HepG2 (cell line): Measurements from ENCODE around the gene SMOC1. TPM values are rescaled to one million over a fixed set of nuclear protein-coding genes. Genes with fewer than 3 reads are reported as not detected.

Experiments used
- BRD4 ChIP-seq: sonication (generic); formaldehyde crosslinking; IDR thresholded peaks from 2 replicates; pipeline ENCODE4 v1.4.0; 2020; ENCODE audit warnings: missing genetic modification reagents
- CEBPG ChIP-seq: IDR thresholded peaks from 2 replicates; pipeline ENCODE4 v1.6.1; 2016
- HMGA1 ChIP-seq: sonication (generic); formaldehyde crosslinking; conservative IDR thresholded peaks from 2 replicates; pipeline ENCODE4 v1.4.0; 2020; ENCODE audit warnings: missing genetic modification reagents
- KLF16 ChIP-seq, 2 experiments: sonication (generic) in 1 of 2; formaldehyde crosslinking in 1 of 2; IDR thresholded peaks; 2 replicates each; pipeline versions ENCODE4 v1.6.1 to v1.8.0; 2016 to 2023; ENCODE audit warnings: missing genetic modification reagents in 2 of 2, missing compliant biosample characterization in 1 of 2
- MAF1 ChIP-seq: sonication (generic); formaldehyde crosslinking; IDR thresholded peaks from 2 replicates; pipeline ENCODE4 v1.5.0; 2020; ENCODE audit warnings: missing genetic modification reagents, borderline replicate concordance
- SIX1 ChIP-seq: sonication (generic); formaldehyde crosslinking; IDR thresholded peaks from 2 replicates; pipeline ENCODE4 v1.4.0; 2020; ENCODE audit warnings: missing genetic modification reagents, borderline replicate concordance
- SKI ChIP-seq: fragments of 450-650 bp; IDR thresholded peaks from one replicate; pipeline ENCODE4 v1.6.1; 2018; ENCODE audit warnings: mild to moderate bottlenecking; ENCODE audit not compliant: partially characterized antibody
- TOE1 ChIP-seq: sonication (generic); formaldehyde crosslinking; IDR thresholded peaks from 2 replicates; pipeline ENCODE4 v1.4.0; 2020; ENCODE audit warnings: mild to moderate bottlenecking, missing genetic modification reagents
- ZFX ChIP-seq: sonication (generic); formaldehyde crosslinking; IDR thresholded peaks from 2 replicates; pipeline ENCODE4 v1.4.0; 2020; ENCODE audit warnings: mild to moderate bottlenecking, low read depth, missing genetic modification reagents, moderate library complexity
- ZNF17 ChIP-seq: sonication (generic); formaldehyde crosslinking; IDR thresholded peaks from 2 replicates; pipeline ENCODE4 v1.5.0; 2020; ENCODE audit warnings: mild to moderate bottlenecking, missing genetic modification reagents
- ZNF550 ChIP-seq: sonication (generic); formaldehyde crosslinking; IDR thresholded peaks from 2 replicates; pipeline ENCODE4 v1.4.0; 2020; ENCODE audit warnings: mild to moderate bottlenecking, missing genetic modification reagents, borderline replicate concordance
- ZNF558 ChIP-seq: sonication (generic); formaldehyde crosslinking; IDR thresholded peaks from 2 replicates; pipeline ENCODE4 v1.9.0; 2022; ENCODE audit warnings: mild to moderate bottlenecking, missing genetic modification reagents, borderline replicate concordance
- ZNF761 ChIP-seq: sonication (generic); formaldehyde crosslinking; conservative IDR thresholded peaks from 2 replicates; pipeline ENCODE4 v1.4.0; 2020; ENCODE audit warnings: mild to moderate bottlenecking, missing genetic modification reagents
- ZNF768 ChIP-seq: sonication (generic); formaldehyde crosslinking; IDR thresholded peaks from 2 replicates; pipeline ENCODE4 v1.4.0; 2020; ENCODE audit warnings: missing genetic modification reagents
- polyA plus RNA-seq, 8 experiments: library from polyadenylated mRNA; depleted of rRNA in 3 of 8; stranded (reverse) in 7 of 8; unstranded in 1 of 8; fragments of >200 nt; fragmentation: Illumina TruSeq in 4 of 8; extraction: Trizol in 4 of 8; gene quantifications; 2 replicates each; pipeline versions ENCODE4 v1.2.1 to v1.2.3, GENCODE V29; 2011 to 2016; ENCODE audit warnings: low read depth in 4 of 8, missing spikeins in 1 of 8, mixed read lengths in 1 of 8; ENCODE audit not compliant: insufficient read depth in 1 of 8
- total RNA-seq, 5 experiments: library from RNA; depleted of rRNA; stranded (reverse); fragments of >200 nt; fragmentation: Illumina TruSeq; extraction: Trizol; gene quantifications; 2 replicates each; pipeline ENCODE4 v1.2.3, GENCODE V29; 2016; ENCODE audit warnings: low read depth in 1 of 5
- TF ChIP-seq, protein P1 (sequence below): sonication (generic); formaldehyde crosslinking; IDR thresholded peaks from 2 replicates; pipeline ENCODE4 v1.8.1; 2023; ENCODE audit warnings: mild to moderate bottlenecking, missing genetic modification reagents
- TF ChIP-seq, protein P2 (sequence below): sonication (generic); formaldehyde crosslinking; IDR thresholded peaks from 2 replicates; pipeline ENCODE4 v1.8.0; 2022; ENCODE audit warnings: mild to moderate bottlenecking, missing genetic modification reagents, borderline replicate concordance
- TF ChIP-seq, protein P3 (sequence below), 2 experiments: sonication (generic) in 1 of 2; formaldehyde crosslinking in 1 of 2; IDR thresholded peaks; 2 replicates each; pipeline versions ENCODE4 v1.4.0 to v1.6.1; 2018 to 2020; ENCODE audit warnings: missing genetic modification reagents in 2 of 2, borderline replicate concordance in 1 of 2, low read depth in 1 of 2, mild to moderate bottlenecking in 1 of 2, missing biosample characterization in 1 of 2
- TF ChIP-seq, protein P4 (sequence below): sonication (generic); formaldehyde crosslinking; IDR thresholded peaks from 2 replicates; pipeline ENCODE4 v1.4.0; 2020; ENCODE audit warnings: mild to moderate bottlenecking, low read depth, missing genetic modification reagents
- TF ChIP-seq, protein P5 (sequence below): sonication (generic); formaldehyde crosslinking; IDR thresholded peaks from 2 replicates; pipeline ENCODE4 v1.4.0; 2020; ENCODE audit warnings: missing genetic modification reagents

Gene SMOC1
- total and polyA plus RNA-seq, 2 of the 13 experiments (the other 11 are each of a cell fraction or from before 2014, with no cell fraction given): 17.8 to 35.6 TPM

DNA sequence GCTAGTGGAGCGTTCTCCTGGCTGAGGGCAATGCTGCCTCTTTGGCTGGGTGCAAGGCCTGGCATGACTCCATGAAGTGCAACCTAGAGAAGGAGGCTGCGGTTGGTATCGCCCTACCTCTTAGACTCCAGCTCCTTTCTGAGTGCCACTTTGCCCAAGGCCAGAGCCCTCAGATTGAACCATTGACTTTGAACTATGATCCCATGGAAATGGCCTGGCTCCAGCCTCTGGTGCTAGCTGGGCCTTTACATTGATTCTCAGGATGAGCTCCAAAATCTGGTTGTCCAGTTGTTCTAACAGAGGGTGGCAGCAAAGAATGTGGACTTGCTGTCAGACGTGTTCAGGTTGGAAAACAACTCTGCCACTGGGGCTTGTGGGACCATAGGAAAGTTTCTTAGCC lies 16.1 kb upstream of the SMOC1 start (continued):
- TF ChIP-seq TOE1 (CRISPR knock-in tag): no peak
- no peak for TF ChIP-seq MAF1 (CRISPR knock-in tag)
- no peak for TF ChIP-seq BRD4 (CRISPR knock-in tag)
- TF ChIP-seq, protein P1, sequence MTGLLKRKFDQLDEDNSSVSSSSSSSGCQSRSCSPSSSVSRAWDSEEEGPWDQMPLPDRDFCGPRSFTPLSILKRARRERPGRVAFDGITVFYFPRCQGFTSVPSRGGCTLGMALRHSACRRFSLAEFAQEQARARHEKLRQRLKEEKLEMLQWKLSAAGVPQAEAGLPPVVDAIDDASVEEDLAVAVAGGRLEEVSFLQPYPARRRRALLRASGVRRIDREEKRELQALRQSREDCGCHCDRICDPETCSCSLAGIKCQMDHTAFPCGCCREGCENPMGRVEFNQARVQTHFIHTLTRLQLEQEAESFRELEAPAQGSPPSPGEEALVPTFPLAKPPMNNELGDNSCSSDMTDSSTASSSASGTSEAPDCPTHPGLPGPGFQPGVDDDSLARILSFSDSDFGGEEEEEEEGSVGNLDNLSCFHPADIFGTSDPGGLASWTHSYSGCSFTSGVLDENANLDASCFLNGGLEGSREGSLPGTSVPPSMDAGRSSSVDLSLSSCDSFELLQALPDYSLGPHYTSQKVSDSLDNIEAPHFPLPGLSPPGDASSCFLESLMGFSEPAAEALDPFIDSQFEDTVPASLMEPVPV (CRISPR knock-in tag): no peak
- no peak for TF ChIP-seq SIX1 (CRISPR knock-in tag)
- no peak for TF ChIP-seq ZFX (CRISPR knock-in tag)
- no peak for TF ChIP-seq ZNF17 (CRISPR knock-in tag)
- 0 out of 2 replicates have a peak, but pooled peaks have one; percentile 9 for TF ChIP-seq CEBPG
- no peak for TF ChIP-seq ZNF558 (CRISPR knock-in tag)
- TF ChIP-seq, protein P2, sequence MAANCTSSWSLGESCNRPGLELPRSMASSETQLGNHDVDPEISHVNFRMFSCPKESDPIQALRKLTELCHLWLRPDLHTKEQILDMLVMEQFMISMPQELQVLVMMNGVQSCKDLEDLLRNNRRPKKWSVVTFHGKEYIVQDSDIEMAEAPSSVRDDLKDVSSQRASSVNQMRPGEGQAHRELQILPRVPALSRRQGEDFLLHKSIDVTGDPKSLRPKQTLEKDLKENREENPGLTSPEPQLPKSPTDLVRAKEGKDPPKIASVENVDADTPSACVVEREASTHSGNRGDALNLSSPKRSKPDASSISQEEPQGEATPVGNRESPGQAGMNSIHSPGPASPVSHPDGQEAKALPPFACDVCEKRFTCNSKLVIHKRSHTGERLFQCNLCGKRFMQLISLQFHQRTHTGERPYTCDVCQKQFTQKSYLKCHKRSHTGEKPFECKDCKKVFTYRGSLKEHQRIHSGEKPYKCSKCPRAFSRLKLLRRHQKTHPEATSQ (CRISPR knock-in tag): no peak
- 0 out of 4 replicates have a peak, but pooled peaks of 1 of the 2 experiments have one; percentile 28 for TF ChIP-seq KLF16 (CRISPR knock-in tag; IDR thresholded peaks at IDR 0.05)
- TF ChIP-seq, protein P3, sequence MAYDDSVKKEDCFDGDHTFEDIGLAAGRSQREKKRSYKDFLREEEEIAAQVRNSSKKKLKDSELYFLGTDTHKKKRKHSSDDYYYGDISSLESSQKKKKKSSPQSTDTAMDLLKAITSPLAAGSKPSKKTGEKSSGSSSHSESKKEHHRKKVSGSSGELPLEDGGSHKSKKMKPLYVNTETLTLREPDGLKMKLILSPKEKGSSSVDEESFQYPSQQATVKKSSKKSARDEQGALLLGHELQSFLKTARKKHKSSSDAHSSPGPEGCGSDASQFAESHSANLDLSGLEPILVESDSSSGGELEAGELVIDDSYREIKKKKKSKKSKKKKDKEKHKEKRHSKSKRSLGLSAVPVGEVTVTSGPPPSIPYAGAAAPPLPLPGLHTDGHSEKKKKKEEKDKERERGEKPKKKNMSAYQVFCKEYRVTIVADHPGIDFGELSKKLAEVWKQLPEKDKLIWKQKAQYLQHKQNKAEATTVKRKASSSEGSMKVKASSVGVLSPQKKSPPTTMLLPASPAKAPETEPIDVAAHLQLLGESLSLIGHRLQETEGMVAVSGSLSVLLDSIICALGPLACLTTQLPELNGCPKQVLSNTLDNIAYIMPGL (CRISPR knock-in tag; IDR thresholded peaks at IDR 0.05; ENCODE audit: borderline replicate concordance in 1 of 2, low read depth in 1 of 2): no peak
- TF ChIP-seq ZNF550: no peak
- TF ChIP-seq, protein P4, sequence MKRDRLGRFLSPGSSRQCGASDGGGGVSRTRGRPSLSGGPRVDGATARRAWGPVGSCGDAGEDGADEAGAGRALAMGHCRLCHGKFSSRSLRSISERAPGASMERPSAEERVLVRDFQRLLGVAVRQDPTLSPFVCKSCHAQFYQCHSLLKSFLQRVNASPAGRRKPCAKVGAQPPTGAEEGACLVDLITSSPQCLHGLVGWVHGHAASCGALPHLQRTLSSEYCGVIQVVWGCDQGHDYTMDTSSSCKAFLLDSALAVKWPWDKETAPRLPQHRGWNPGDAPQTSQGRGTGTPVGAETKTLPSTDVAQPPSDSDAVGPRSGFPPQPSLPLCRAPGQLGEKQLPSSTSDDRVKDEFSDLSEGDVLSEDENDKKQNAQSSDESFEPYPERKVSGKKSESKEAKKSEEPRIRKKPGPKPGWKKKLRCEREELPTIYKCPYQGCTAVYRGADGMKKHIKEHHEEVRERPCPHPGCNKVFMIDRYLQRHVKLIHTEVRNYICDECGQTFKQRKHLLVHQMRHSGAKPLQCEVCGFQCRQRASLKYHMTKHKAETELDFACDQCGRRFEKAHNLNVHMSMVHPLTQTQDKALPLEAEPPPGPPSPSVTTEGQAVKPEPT (CRISPR knock-in tag): no peak
- no peak for TF ChIP-seq HMGA1 (CRISPR knock-in tag)
- TF ChIP-seq ZNF761 (CRISPR knock-in tag): no peak
- TF ChIP-seq ZNF768 (CRISPR knock-in tag): no peak
- TF ChIP-seq, protein P5, sequence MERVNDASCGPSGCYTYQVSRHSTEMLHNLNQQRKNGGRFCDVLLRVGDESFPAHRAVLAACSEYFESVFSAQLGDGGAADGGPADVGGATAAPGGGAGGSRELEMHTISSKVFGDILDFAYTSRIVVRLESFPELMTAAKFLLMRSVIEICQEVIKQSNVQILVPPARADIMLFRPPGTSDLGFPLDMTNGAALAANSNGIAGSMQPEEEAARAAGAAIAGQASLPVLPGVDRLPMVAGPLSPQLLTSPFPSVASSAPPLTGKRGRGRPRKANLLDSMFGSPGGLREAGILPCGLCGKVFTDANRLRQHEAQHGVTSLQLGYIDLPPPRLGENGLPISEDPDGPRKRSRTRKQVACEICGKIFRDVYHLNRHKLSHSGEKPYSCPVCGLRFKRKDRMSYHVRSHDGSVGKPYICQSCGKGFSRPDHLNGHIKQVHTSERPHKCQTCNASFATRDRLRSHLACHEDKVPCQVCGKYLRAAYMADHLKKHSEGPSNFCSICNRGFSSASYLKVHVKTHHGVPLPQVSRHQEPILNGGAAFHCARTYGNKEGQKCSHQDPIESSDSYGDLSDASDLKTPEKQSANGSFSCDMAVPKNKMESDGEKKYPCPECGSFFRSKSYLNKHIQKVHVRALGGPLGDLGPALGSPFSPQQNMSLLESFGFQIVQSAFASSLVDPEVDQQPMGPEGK (CRISPR knock-in tag): no peak
- TF ChIP-seq SKI: no peak
